Activated CD8-positive, alpha-beta T cell treated with anti-CD3 and anti-CD28 coated beads for 36 hours (primary cell): ENCODE data around the gene PKM. TPM values are rescaled to one million over a fixed set of nuclear protein-coding genes. Genes with fewer than 3 reads are reported as not detected.
A peak's percentile ranks its signal among the peaks of the same experiment; 100 is the strongest.
"Not testable (repeated sequence)": the region's sequence is repeated elsewhere in the genome, so short reads cannot be mapped to it uniquely, and the experiment has no call there.

Source experiments
- ATAC-seq: fragments of 200-7000 bp; cut with Tn5 transposase; one replicate; pipeline ENCODE4 v1.10.0; 2021; ENCODE audit warnings: mild to moderate bottlenecking, moderate library complexity
- CTCF ChIA-PET: fragments of 350-600 bp; sonication (Branson Sonifier 250); formaldehyde crosslinking; loops from one replicate; lab custom pipeline; 2021; ENCODE audit warnings: antibody characterized with exemption; lab: Charles Lee
- POLR2A ChIA-PET: fragments of 350-600 bp; sonication (Branson Sonifier 250); formaldehyde crosslinking; loops from one replicate; lab custom pipeline; 2021; ENCODE audit warnings: antibody characterized with exemption; lab: Charles Lee
- DNase-seq: peaks from one replicate; pipeline ENCODE4 v3.0.0-alpha.2; 2020
- H3K27ac Mint-ChIP-seq: one replicate; pipeline ENCODE4 v1.8.0; 2021; ENCODE audit warnings: mild to moderate bottlenecking, mixed read lengths
- H3K27me3 Mint-ChIP-seq: one replicate; pipeline ENCODE4 v1.8.0; 2021; ENCODE audit warnings: mixed read lengths
- H3K36me3 Mint-ChIP-seq: one replicate; pipeline ENCODE4 v1.8.0; 2021; ENCODE audit warnings: low read depth, mixed read lengths
- H3K4me1 Mint-ChIP-seq: one replicate; pipeline ENCODE4 v1.8.0; 2021; ENCODE audit warnings: low read depth, mixed read lengths
- H3K4me3 Mint-ChIP-seq: one replicate; pipeline ENCODE4 v1.8.0; 2021; ENCODE audit warnings: mild to moderate bottlenecking, moderate library complexity, mixed read lengths
- H3K9me3 Mint-ChIP-seq: one replicate; pipeline ENCODE4 v1.8.0; 2021; ENCODE audit warnings: mixed read lengths
- intact Hi-C: fragments of 100-400 bp; cut with micrococcal nuclease; formaldehyde crosslinking; loops from one replicate; pipeline ENCODE4 v1.10.0; 2022
- total RNA-seq, 2 experiments: library from RNA; stranded (reverse); gene quantifications; one replicate each; pipeline ENCODE4 v1.2.3, GENCODE V29; 2021
- TF ChIP-seq, protein P1 (sequence below): fragments of 200-600 bp; IDR thresholded peaks from one replicate; pipeline ENCODE4 v1.8.0; 2022; ENCODE audit warnings: antibody characterized with exemption, mild to moderate bottlenecking

PKM gene
- 1,000 to 10,000 TPM; 2,565 to 2,588 TPM for total RNA-seq

DNA sequence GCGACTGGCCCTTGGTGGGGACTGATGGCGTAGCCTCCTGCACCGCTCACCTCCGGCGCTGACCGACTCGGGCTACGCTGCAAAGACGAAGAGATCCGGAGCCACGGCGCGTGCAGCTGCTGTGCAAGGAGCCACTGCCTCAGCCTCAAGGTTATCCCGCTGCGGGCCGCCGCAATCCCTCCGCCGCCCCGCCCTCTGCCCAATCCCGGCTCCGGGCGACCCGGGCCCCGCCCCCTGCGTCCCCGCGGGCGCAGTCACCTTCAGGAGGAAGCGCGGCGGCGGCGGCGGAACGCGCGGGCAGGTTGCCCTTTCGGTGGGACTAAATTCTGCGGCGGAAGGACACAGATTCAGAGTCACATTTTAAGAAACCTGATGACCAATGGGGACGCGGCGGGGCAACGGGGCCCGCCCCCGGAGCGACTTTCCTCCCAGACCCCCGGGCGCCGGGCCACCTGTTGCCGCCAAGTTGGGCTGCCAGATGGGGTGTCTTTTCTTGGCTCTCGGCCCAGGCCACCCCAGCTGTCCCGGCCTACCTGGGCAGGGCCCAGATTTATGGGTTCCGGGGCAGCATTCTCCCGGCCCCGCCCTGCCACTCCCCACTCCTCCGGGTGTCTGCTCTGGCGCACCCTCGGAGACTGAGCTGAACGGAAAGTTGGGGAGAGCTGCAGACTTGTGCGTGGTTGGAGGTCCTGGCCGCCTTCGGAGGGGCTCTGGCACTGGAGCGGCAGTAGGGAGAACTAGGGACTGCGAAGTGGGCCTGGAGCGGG is at the start of gene PKM:
Gene PKM (minus strand): TSS at position 125 of the 767 bp plus-strand sequence. CDS start 12,093 bp downstream, outside the sequence.
- ChIA-PET POLR2A (interaction anchor here (0.7 to 6.6 kb wide), 18 partner anchors 8 to 145 kb away, joined by 3 to 105 read pairs (median 4); partner anchors contain the start of genes GRAMD2A and HEXA), CTCF (interaction anchor here (1.0 to 4.4 kb wide), 6 partner anchors 10 to 45 kb away, joined by 3 to 13 read pairs (median 4); partner anchors contain the start of gene GRAMD2A)
- intact Hi-C loops: no loop called here
- Mint-ChIP-seq H3K4me1 (peaks cover 26% of the 10 kb centered on the region), H3K27ac (peak within 1 kb of the TSS; percentile 100), H3K27me3 (no peaks in the 10 kb centered on the region), H3K36me3 (peaks cover 37% of the 10 kb centered on the region), H3K9me3 (no peaks in the 10 kb centered on the region), H3K4me3 (peak within 1 kb of the TSS; percentile 100)
- TF ChIP-seq, protein P1, sequence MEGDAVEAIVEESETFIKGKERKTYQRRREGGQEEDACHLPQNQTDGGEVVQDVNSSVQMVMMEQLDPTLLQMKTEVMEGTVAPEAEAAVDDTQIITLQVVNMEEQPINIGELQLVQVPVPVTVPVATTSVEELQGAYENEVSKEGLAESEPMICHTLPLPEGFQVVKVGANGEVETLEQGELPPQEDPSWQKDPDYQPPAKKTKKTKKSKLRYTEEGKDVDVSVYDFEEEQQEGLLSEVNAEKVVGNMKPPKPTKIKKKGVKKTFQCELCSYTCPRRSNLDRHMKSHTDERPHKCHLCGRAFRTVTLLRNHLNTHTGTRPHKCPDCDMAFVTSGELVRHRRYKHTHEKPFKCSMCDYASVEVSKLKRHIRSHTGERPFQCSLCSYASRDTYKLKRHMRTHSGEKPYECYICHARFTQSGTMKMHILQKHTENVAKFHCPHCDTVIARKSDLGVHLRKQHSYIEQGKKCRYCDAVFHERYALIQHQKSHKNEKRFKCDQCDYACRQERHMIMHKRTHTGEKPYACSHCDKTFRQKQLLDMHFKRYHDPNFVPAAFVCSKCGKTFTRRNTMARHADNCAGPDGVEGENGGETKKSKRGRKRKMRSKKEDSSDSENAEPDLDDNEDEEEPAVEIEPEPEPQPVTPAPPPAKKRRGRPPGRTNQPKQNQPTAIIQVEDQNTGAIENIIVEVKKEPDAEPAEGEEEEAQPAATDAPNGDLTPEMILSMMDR: no peak
- DNase-seq (peak; percentile 99), ATAC-seq (peak; percentile 52)

DNA sequence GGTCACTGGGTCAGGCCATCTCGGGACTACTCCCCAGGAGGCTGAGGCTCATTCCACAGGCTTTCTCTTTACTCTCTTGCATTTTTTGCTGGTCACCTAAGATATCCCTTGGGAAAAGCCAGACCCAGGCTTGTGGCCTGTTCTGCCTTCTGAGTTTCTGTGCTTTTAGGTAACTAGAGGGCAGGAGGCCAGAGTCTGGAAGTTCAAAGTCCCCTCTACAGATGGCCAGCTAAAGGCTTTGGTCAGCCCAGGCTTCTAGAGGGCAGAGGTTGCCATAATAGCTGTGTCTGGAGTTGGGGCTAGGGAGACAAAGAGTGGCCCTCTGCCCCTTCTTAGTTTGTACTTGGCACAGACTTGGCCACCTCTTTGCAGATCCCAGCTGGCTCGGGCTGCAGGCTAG is 49.8 kb upstream of the PKM start:
- Mint-ChIP-seq H3K4me3 (no peak overlapping the region), H3K27ac (no peak overlapping the region), H3K36me3 (no peaks in the 10 kb centered on the region), H3K4me1 (peaks cover 4% of the 10 kb centered on the region), H3K27me3 (no peaks in the 10 kb centered on the region), H3K9me3 (no peaks in the 10 kb centered on the region)
- DNase-seq: no peak
- CTCF ChIA-PET: no interaction called here
- POLR2A ChIA-PET: interaction anchor here (1.2 kb wide), 2 partner anchors 9 to 82 kb away, joined by 3 read pairs; no protein-coding TSS in a partner anchor
- intact Hi-C loops: no loop called here
- TF ChIP-seq, protein P1: no peak
- ATAC-seq: no peak

DNA sequence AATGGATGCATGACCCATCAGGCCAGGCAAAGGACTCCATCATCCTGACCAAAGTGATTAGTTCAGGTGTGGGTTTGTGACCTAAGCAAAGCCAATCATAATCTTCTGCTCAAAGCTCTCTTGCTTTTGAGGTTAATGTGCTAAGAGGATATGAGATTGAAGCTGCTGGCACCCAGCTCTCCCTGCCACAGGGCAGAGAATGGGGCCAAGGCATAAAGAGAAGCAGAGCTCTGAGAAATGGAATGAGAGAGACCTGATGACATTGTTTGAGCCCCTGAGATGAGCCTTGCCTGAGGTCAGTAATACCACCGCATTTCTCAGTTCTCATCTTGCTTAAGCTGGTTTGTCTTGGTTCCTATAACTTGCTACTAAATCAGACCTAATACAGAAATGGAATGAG is 47.7 kb upstream of the PKM start:
- H3K9me3 Mint-ChIP-seq: no peaks in the 10 kb centered on the region
- POLR2A ChIA-PET: interaction anchor here (1.4 to 1.6 kb wide), 2 partner anchors 14 to 48 kb away, joined by 3 read pairs; no protein-coding TSS in a partner anchor
- no peak overlapping the region for H3K4me3 Mint-ChIP-seq
- ATAC-seq (no peak), DNase-seq (no peak)
- intact Hi-C loops: no loop called here
- no peak overlapping the region for H3K27ac Mint-ChIP-seq
- no peaks in the 10 kb centered on the region for H3K27me3 Mint-ChIP-seq
- H3K36me3 Mint-ChIP-seq: no peaks in the 10 kb centered on the region
- peaks cover 4% of the 10 kb centered on the region for H3K4me1 Mint-ChIP-seq
- TF ChIP-seq, protein P1: no peak
- CTCF ChIA-PET: interaction anchor here (1.2 to 1.5 kb wide), 5 partner anchors 8 to 78 kb away, joined by 3 to 4 read pairs (median 3); no protein-coding TSS in a partner anchor

DNA sequence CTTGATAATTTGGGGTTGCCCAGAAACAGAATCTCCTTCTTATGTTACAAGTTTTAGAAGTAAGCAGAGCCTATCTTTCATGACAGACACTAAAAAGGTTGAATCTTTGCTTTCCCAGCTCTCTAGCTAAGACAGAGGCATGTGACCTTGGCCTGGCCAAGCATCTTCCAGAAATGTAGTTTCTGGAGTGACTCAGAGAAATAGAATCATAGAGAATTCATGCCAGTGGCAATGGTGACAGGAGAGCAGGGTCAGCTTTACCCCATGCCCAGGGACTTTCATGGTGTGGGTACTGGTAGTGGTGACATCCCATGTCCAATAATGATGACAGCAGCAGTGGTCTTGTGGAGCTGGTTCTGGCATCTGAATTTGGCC is 45.3 kb upstream of the PKM start:
- H3K27ac Mint-ChIP-seq: no peak overlapping the region
- no peak overlapping the region for H3K4me3 Mint-ChIP-seq
- no peaks in the 10 kb centered on the region for H3K27me3 Mint-ChIP-seq
- CTCF ChIA-PET: interaction anchor here (1.1 kb wide), 1 partner anchor 45 kb away, joined by 3 read pairs; no protein-coding TSS in a partner anchor
- TF ChIP-seq, protein P1: no peak
- ATAC-seq: no peak
- H3K36me3 Mint-ChIP-seq: no peaks in the 10 kb centered on the region
- POLR2A ChIA-PET: interaction anchor here (0.6 kb wide), 1 partner anchor 64 kb away, joined by 3 read pairs; no protein-coding TSS in a partner anchor
- H3K9me3 Mint-ChIP-seq: no peaks in the 10 kb centered on the region
- DNase-seq: no peak
- intact Hi-C loops: no loop called here
- H3K4me1 Mint-ChIP-seq: peaks cover 17% of the 10 kb centered on the region

DNA sequence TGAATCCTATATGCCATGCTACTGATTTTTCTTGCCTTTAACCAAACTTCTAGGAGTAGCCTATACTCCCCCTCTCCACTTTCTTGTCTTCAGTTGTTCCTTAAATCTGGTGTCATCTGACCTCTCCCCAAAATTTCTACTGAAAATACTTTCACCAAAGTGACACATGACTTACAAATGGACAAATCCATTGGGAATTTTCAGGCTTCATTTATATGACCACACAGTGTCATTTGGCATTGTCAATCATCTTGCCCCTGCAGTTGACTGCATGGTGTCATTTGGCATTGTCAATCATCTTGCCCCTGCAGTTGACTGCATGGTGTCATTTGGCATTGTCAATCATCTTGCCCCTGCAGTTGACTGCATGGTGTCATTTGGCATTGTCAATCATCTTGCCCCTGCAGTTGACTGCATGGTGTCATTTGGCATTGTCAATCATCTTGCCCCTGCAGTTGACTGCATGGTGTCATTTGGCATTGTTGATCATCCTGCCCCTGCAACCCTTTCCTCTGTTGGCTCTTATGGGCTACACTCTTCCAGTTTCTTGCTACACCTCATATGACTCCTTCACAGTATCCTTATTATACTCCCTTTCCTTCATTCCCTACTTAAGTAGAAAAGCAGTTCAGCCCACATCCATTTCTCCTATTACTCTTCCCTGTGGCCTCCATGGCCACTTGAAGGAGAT is 44.8 kb upstream of the PKM start:
- H3K27me3 Mint-ChIP-seq, H3K27ac Mint-ChIP-seq, H3K4me3 Mint-ChIP-seq, ATAC-seq, H3K36me3 Mint-ChIP-seq, POLR2A ChIA-PET, DNase-seq, H3K9me3 Mint-ChIP-seq, intact Hi-C loops: not testable (repeated sequence)
- peaks cover 23% of the 10 kb centered on the region for H3K4me1 Mint-ChIP-seq
- CTCF ChIA-PET: interaction anchor here (1.1 kb wide), 1 partner anchor 44 kb away, joined by 3 read pairs; no protein-coding TSS in a partner anchor
